K562 (cell line): ENCODE measurements around the gene PRPF8. TPM values are rescaled to one million over a fixed set of nuclear protein-coding genes. Genes with fewer than 3 reads are reported as not detected.

Source experiments
- COPS2 ChIP-seq: fragments of 450-650 bp; conservative IDR thresholded peaks from 2 replicates; pipeline ENCODE4 v1.6.1; 2016; ENCODE audit warnings: mild to moderate bottlenecking, moderate library complexity
- CSDE1 ChIP-seq, 2 experiments: fragments of 450-650 bp; IDR thresholded peaks; 2 replicates each; pipeline ENCODE4 v1.6.1; 2016; ENCODE audit warnings: mild to moderate bottlenecking in 1 of 2
- DIDO1 ChIP-seq: fragments of 450-650 bp; IDR thresholded peaks from 2 replicates; pipeline ENCODE4 v1.6.1; 2016; ENCODE audit warnings: low read depth, missing biosample characterization, missing genetic modification characterization
- ESRRB ChIP-seq: fragments of 250-450 bp; sonication (Bioruptor Pico); IDR thresholded peaks from 2 replicates; pipeline ENCODE4 v1.5.0; 2020; ENCODE audit warnings: mild to moderate bottlenecking, moderate library complexity, borderline replicate concordance
- HDAC2 ChIP-seq: fragments of 450-650 bp; IDR thresholded peaks from 2 replicates; pipeline ENCODE4 v1.6.1; 2016; ENCODE audit warnings: mild to moderate bottlenecking
- MAFK ChIP-seq: IDR thresholded peaks from 2 replicates; pipeline ENCODE4 v1.6.1; 2011; ENCODE audit warnings: low read length, improper control_type of control experiment
- MED1 ChIP-seq: sonication (generic); formaldehyde crosslinking; IDR thresholded peaks from 2 replicates; pipeline ENCODE4 v1.8.1; 2023; ENCODE audit warnings: missing genetic modification reagents, borderline replicate concordance
- MTA1 ChIP-seq: fragments of 450-650 bp; IDR thresholded peaks from 2 replicates; pipeline ENCODE4 v1.6.1; 2017; ENCODE audit warnings: borderline replicate concordance
- NR2F6 ChIP-seq: fragments of 450-650 bp; formaldehyde crosslinking; IDR thresholded peaks from 2 replicates; pipeline ENCODE4 v1.4.0; 2020; ENCODE audit warnings: mild to moderate bottlenecking
- OTX1 ChIP-seq: fragments of 450-650 bp; formaldehyde crosslinking; IDR thresholded peaks from 2 replicates; pipeline ENCODE4 v1.4.0; 2022; ENCODE audit warnings: mild to moderate bottlenecking
- POLR2A ChIP-seq: fragments of 450-650 bp; conservative IDR thresholded peaks from 2 replicates; pipeline ENCODE4 v1.6.1; 2016
- PRMT5 ChIP-seq: sonication (generic); formaldehyde crosslinking; IDR thresholded peaks from 2 replicates; pipeline ENCODE4 v1.5.0; 2020; ENCODE audit warnings: missing genetic modification reagents
- PTTG1 ChIP-seq: fragments of 450-650 bp; IDR thresholded peaks from 2 replicates; pipeline ENCODE4 v1.6.1; 2016; ENCODE audit warnings: low read depth, mild to moderate bottlenecking, missing genetic modification characterization, missing compliant biosample characterization
- RBM22 ChIP-seq: fragments of 200-400 bp; formaldehyde crosslinking; IDR thresholded peaks from 2 replicates; pipeline ENCODE4 v1.6.1; 2018; ENCODE audit warnings: low read length, low read depth; ENCODE audit not compliant: poor library complexity, severe bottlenecking
- SMC3 ChIP-seq: conservative IDR thresholded peaks from 2 replicates; pipeline ENCODE4 v1.6.1; 2011; ENCODE audit warnings: low read depth, low read length, improper control_type of control experiment; ENCODE audit not compliant: insufficient read depth
- SP1 ChIP-seq: sonication (generic); formaldehyde crosslinking; IDR thresholded peaks from 2 replicates; pipeline ENCODE4 v1.8.1; 2022; ENCODE audit warnings: mild to moderate bottlenecking, missing genetic modification reagents
- TCF7 ChIP-seq: sonication (generic); IDR thresholded peaks from 2 replicates; pipeline ENCODE4 v1.6.1; 2016; ENCODE audit warnings: antibody characterized with exemption, borderline replicate concordance
- ZNF217 ChIP-seq: sonication (generic); formaldehyde crosslinking; IDR thresholded peaks from 2 replicates; pipeline ENCODE4 v1.8.0; 2022; ENCODE audit warnings: mild to moderate bottlenecking, missing genetic modification reagents
- ZNF696 ChIP-seq: fragments of 250-450 bp; sonication (Bioruptor Pico); conservative IDR thresholded peaks from 2 replicates; pipeline ENCODE4 v1.4.0; 2020; ENCODE audit warnings: mild to moderate bottlenecking, moderate library complexity
- polyA plus RNA-seq, 8 experiments: library from polyadenylated mRNA; depleted of rRNA in 4 of 8; stranded (reverse) in 5 of 8; unstranded in 3 of 8; fragments of >200 nt; fragmentation: Nextera tagmentation in 2 of 8; fragmentation: Illumina TruSeq in 1 of 8; extraction: Ambion mirVana in 2 of 8; extraction: Trizol in 1 of 8; gene quantifications; 2 replicates each; pipeline versions ENCODE4 v1.2.1 to v1.2.3, GENCODE V29; 2011 to 2014; ENCODE audit warnings: inconsistent platforms in 1 of 8, missing spikeins in 1 of 8
- total RNA-seq, 7 experiments: library from RNA; depleted of rRNA in 6 of 7; stranded (reverse); fragments of >200 nt in 6 of 7; fragmentation: Illumina TruSeq in 2 of 7; extraction: Trizol in 2 of 7; gene quantifications; 2 replicates each; pipeline versions ENCODE4 v1.2.1 to v1.2.3, GENCODE V29; 2011 to 2021; ENCODE audit warnings: low replicate concordance in 1 of 7
- TF ChIP-seq, protein P1 (sequence below), 2 experiments: fragments of 200-800 bp in 1 of 2; sonication (Bioruptor generic) in 1 of 2; sonication (generic) in 1 of 2; formaldehyde crosslinking in 1 of 2; IDR thresholded peaks in 1 of 2; conservative IDR thresholded peaks in 1 of 2; 2 replicates each; pipeline versions ENCODE4 v1.5.0 to v1.6.1; 2016 to 2020; ENCODE audit warnings: missing compliant biosample characterization in 1 of 2, missing genetic modification characterization in 1 of 2, missing genetic modification reagents in 1 of 2
- TF ChIP-seq, protein P2 (sequence below): fragments of 250-450 bp; sonication (Bioruptor Pico); IDR thresholded peaks from 2 replicates; pipeline ENCODE4 v1.5.0; 2021; ENCODE audit warnings: mild to moderate bottlenecking, borderline replicate concordance
- TF ChIP-seq, protein P3 (sequence below): fragments of 250-450 bp; sonication (Bioruptor Pico); IDR thresholded peaks from 2 replicates; pipeline ENCODE4 v1.5.0; 2021
- TF ChIP-seq, protein P4 (sequence below), 3 experiments: fragments of 200-800 bp in 1 of 3; sonication (Bioruptor generic) in 1 of 3; sonication (generic) in 1 of 3; formaldehyde crosslinking in 1 of 3; IDR thresholded peaks; 2 replicates each; pipeline versions ENCODE4 v1.6.1 to v1.8.0; 2016 to 2022; ENCODE audit warnings: mild to moderate bottlenecking in 2 of 3, missing compliant biosample characterization in 2 of 3, missing genetic modification characterization in 2 of 3, missing genetic modification reagents in 1 of 3

The PRPF8 gene
- total and polyA plus RNA-seq, 9 of the 15 experiments (the other 6 are each of a cell fraction or from before 2014, with no cell fraction given): 64.3 to 294 (median 85.9) TPM

DNA sequence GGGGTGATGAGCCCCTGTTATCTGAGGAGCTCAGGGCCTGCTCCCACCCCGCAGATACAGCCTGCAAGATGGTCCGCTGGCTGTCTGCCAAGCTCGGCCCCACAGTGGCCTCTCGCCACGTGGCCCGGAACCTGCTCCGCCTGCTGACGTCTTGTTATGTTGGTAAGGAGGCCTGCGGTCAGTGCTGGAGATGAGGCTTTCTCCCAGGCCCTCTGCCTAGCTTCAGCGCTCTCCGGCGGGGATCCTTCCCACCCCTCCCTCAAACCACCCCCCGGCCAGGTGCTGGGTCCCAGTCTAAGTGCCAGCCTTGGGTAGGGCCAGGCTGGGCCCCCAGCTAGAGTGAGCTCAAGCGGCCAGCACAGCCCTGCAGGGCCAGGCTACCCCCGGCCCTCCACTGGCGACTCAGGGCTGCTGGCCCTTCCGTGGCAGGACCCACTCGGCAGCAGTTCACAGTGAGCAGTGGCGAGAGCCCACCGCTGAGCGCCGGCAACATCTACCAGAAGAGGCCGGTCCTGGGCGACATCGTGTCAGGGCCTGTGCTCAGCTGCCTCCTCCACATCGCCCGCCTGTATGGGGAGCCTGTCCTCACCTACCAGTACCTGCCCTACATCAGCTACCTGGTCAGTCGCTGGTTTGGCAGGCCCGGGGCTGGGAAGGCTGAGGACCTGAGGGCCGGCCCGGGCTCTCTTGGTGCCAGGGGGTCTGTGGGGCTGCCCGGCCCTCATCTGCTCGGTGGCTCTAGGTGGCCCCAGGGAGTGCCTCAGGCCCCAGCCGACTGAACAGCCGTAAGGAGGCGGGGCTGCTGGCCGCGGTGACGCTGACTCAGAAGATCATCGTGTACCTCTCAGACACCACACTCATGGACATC, 45.9 kb upstream of the PRPF8 start (continued):
- TF ChIP-seq, protein P1, sequence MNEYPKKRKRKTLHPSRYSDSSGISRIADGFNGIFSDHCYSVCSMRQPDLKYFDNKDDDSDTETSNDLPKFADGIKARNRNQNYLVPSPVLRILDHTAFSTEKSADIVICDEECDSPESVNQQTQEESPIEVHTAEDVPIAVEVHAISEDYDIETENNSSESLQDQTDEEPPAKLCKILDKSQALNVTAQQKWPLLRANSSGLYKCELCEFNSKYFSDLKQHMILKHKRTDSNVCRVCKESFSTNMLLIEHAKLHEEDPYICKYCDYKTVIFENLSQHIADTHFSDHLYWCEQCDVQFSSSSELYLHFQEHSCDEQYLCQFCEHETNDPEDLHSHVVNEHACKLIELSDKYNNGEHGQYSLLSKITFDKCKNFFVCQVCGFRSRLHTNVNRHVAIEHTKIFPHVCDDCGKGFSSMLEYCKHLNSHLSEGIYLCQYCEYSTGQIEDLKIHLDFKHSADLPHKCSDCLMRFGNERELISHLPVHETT (CRISPR knock-in tag; conservative IDR thresholded peaks at IDR 0.05 in 1 of 2, IDR thresholded peaks at IDR 0.05 in 1 of 2): peak in 1 of 2 experiments; percentile 47; a peak in 2 of 4 replicates
- TF ChIP-seq, protein P2, sequence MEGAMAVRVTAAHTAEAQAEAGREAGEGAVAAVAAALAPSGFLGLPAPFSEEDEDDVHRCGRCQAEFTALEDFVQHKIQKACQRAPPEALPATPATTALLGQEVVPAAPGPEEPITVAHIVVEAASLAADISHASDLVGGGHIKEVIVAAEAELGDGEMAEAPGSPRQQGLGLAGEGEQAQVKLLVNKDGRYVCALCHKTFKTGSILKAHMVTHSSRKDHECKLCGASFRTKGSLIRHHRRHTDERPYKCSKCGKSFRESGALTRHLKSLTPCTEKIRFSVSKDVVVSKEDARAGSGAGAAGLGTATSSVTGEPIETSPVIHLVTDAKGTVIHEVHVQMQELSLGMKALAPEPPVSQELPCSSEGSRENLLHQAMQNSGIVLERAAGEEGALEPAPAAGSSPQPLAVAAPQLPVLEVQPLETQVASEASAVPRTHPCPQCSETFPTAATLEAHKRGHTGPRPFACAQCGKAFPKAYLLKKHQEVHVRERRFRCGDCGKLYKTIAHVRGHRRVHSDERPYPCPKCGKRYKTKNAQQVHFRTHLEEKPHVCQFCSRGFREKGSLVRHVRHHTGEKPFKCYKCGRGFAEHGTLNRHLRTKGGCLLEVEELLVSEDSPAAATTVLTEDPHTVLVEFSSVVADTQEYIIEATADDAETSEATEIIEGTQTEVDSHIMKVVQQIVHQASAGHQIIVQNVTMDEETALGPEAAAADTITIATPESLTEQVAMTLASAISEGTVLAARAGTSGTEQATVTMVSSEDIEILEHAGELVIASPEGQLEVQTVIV: no peak
- TF ChIP-seq MED1 (no peak), ZNF696 (CRISPR knock-in tag) (no peak), RBM22 (no peak), SP1 (CRISPR knock-in tag) (peak; percentile 55), OTX1 (CRISPR knock-in tag) (no peak), COPS2 (no peak), ESRRB (CRISPR knock-in tag) (no peak), ZNF217 (no peak), PTTG1 (tag) (no peak), NR2F6 (CRISPR knock-in tag) (no peak), TCF7 (no peak), SMC3 (no peak), MAFK (no peak), CSDE1 (IDR thresholded peaks at IDR 0.05) (no peak), MTA1 (no peak), POLR2A (peak; percentile 60), HDAC2 (no peak), DIDO1 (no peak), PRMT5 (no peak)
- TF ChIP-seq, protein P3, sequence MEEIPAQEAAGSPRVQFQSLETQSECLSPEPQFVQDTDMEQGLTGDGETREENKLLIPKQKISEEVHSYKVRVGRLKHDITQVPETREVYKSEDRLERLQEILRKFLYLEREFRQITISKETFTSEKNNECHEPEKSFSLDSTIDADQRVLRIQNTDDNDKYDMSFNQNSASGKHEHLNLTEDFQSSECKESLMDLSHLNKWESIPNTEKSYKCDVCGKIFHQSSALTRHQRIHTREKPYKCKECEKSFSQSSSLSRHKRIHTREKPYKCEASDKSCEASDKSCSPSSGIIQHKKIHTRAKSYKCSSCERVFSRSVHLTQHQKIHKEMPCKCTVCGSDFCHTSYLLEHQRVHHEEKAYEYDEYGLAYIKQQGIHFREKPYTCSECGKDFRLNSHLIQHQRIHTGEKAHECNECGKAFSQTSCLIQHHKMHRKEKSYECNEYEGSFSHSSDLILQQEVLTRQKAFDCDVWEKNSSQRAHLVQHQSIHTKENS: no peak
- TF ChIP-seq, protein P4, sequence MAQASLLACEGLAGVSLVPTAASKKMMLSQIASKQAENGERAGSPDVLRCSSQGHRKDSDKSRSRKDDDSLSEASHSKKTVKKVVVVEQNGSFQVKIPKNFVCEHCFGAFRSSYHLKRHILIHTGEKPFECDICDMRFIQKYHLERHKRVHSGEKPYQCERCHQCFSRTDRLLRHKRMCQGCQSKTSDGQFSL (CRISPR knock-in tag; IDR thresholded peaks at IDR 0.05): peak; percentile 52; the same call in 1 of the 2 replicates
- TF ChIP-seq, protein P4 (tag; IDR thresholded peaks at IDR 0.05): no peak
